ENCODE results near the gene IER5L.

DNA sequence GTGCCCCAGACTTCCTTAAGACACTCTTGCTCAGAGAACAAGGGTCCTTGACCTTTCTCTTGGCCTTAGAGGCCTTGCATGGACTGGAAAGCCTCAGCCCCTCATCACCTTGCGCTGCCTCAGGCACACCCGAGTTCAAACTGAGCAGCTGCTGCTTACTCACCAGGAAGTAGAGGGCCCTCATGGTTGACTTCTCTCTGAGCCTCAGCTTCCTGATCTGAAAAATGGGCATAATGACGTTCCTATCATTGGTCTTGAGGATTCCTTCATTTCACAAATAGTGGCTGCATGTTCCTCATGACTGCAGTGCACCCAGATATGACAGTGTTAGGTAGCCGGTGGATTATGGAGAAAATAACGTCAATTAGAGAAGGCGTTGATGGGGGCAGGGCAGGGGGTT, 28.6 kb downstream of the IER5L start:
- TF ChIP-seq POLR2AphosphoS5 (IDR thresholded peaks at IDR 0.05; ENCODE audit: low read depth) (no peak), CTCF (IDR thresholded peaks at IDR 0.05; ENCODE audit: insufficient read depth, low read length) (no peak)
- TF ChIP-seq, protein P1, sequence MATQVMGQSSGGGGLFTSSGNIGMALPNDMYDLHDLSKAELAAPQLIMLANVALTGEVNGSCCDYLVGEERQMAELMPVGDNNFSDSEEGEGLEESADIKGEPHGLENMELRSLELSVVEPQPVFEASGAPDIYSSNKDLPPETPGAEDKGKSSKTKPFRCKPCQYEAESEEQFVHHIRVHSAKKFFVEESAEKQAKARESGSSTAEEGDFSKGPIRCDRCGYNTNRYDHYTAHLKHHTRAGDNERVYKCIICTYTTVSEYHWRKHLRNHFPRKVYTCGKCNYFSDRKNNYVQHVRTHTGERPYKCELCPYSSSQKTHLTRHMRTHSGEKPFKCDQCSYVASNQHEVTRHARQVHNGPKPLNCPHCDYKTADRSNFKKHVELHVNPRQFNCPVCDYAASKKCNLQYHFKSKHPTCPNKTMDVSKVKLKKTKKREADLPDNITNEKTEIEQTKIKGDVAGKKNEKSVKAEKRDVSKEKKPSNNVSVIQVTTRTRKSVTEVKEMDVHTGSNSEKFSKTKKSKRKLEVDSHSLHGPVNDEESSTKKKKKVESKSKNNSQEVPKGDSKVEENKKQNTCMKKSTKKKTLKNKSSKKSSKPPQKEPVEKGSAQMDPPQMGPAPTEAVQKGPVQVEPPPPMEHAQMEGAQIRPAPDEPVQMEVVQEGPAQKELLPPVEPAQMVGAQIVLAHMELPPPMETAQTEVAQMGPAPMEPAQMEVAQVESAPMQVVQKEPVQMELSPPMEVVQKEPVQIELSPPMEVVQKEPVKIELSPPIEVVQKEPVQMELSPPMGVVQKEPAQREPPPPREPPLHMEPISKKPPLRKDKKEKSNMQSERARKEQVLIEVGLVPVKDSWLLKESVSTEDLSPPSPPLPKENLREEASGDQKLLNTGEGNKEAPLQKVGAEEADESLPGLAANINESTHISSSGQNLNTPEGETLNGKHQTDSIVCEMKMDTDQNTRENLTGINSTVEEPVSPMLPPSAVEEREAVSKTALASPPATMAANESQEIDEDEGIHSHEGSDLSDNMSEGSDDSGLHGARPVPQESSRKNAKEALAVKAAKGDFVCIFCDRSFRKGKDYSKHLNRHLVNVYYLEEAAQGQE (IDR thresholded peaks at IDR 0.05; ENCODE audit: insufficient replicate concordance, low read depth) = no peak

All from HL-60 (cell line).